ENCODE data around the gene GCDH. TPM values are rescaled to one million over a fixed set of nuclear protein-coding genes. Genes with fewer than 3 reads are reported as not detected.
A peak's percentile ranks its signal among the peaks of the same experiment; 100 is the strongest.

GCDH gene
- total RNA-seq, 4 donors from 2014 or later = 19.2 to 39.5 (median 24.6) TPM

GRCh38 chr19:12933287-12934072 lies 42.5 kb downstream of the GCDH start, which contains the start of gene FARSA:
Gene FARSA (minus strand): TSS chr19:12933711. CDS start chr19:12933696, 15 bp downstream.
- WGBS, 2 donors = 3 to 5% methylated on average over 46 to 47 of the region's 51 CpGs
- TF ChIP-seq CTCF (IDR thresholded peaks at IDR 0.05) (no peak), POLR2A (IDR thresholded peaks at IDR 0.05) (no peak)
- intact Hi-C loops (cut with DNase I; ENCODE audit: low total_unique reads) = no loop called here

GRCh38 chr19:12935071-12935470 lies 44.1 kb downstream of the GCDH start:
- intact Hi-C loops (cut with DNase I; ENCODE audit: low total_unique reads) = no loop called here

More at GRCh38 chr19:12933287-12934072, 42.5 kb downstream of the GCDH start, which contains the start of gene FARSA:
- peak; percentile 92 to 99 for DNase-seq (ENCODE audit: low spot score in 2 of 2)
- H3K4me3 ChIP-seq (ENCODE audit: low read depth, poor library complexity, severe bottlenecking) = peak within 1 kb of the TSS; percentile 82

GRCh38 chr19:12936582-12936981 lies 45.6 kb downstream of the GCDH start:
- H3K4me3 ChIP-seq (ENCODE audit: low read depth, poor library complexity, severe bottlenecking) = no peak overlapping the region
- intact Hi-C loops (cut with DNase I; ENCODE audit: low total_unique reads) = no loop called here
- WGBS, 2 donors = 70% methylated on average over 6 to 7 of the region's 7 CpGs
- no peak for DNase-seq (ENCODE audit: low spot score in 2 of 2)
- no peak for TF ChIP-seq CTCF (IDR thresholded peaks at IDR 0.05)
- TF ChIP-seq POLR2A (IDR thresholded peaks at IDR 0.05) = no peak

More at GRCh38 chr19:12935071-12935470, 44.1 kb downstream of the GCDH start:
- 86 to 88% methylated on average over 10 of the region's 10 CpGs for WGBS, 2 donors
- no peak for DNase-seq (ENCODE audit: low spot score in 2 of 2)
- no peak overlapping the region for H3K4me3 ChIP-seq (ENCODE audit: low read depth, poor library complexity, severe bottlenecking)
- TF ChIP-seq POLR2A (IDR thresholded peaks at IDR 0.05) = no peak
- no peak for TF ChIP-seq CTCF (IDR thresholded peaks at IDR 0.05)

GRCh38 chr19:12937093-12937926 lies 46.4 kb downstream of the GCDH start:
- peak overlapping the region; percentile 28 for H3K4me3 ChIP-seq (ENCODE audit: low read depth, poor library complexity, severe bottlenecking)
- WGBS, 2 donors = 26 to 28% methylated on average over 23 of the region's 23 CpGs
- no peak for DNase-seq (ENCODE audit: low spot score in 2 of 2)
- TF ChIP-seq POLR2A (IDR thresholded peaks at IDR 0.05) (no peak), CTCF (IDR thresholded peaks at IDR 0.05) (no peak)
- intact Hi-C loops (cut with DNase I; ENCODE audit: low total_unique reads) = no loop called here

GRCh38 chr19:12937927-12938778 lies 47.2 kb downstream of the GCDH start, which contains the start of gene CALR:
Gene CALR (plus strand): TSS chr19:12938609. CDS start chr19:12938680, 71 bp downstream.
- WGBS, 2 donors = 0 to 1% methylated on average over 34 to 48 of the region's 63 CpGs
- TF ChIP-seq CTCF (IDR thresholded peaks at IDR 0.05) = no peak
- TF ChIP-seq POLR2A (IDR thresholded peaks at IDR 0.05) = peak in 1 of 2 donors; percentile 96
- peak; percentile 100 for DNase-seq (ENCODE audit: low spot score in 2 of 2)
- H3K4me3 ChIP-seq (ENCODE audit: low read depth, poor library complexity, severe bottlenecking) = peak within 1 kb of the TSS; percentile 99
- intact Hi-C loops (cut with DNase I; ENCODE audit: low total_unique reads) = no loop called here

Measured in lower leg skin (tissue), 4 donors.